ENCODE data around the gene TPSB2.
"Not testable (repeated sequence)": the region's sequence is repeated elsewhere in the genome, so short reads cannot be mapped to it uniquely, and the experiment has no call there.

Gene TPSB2

DNA sequence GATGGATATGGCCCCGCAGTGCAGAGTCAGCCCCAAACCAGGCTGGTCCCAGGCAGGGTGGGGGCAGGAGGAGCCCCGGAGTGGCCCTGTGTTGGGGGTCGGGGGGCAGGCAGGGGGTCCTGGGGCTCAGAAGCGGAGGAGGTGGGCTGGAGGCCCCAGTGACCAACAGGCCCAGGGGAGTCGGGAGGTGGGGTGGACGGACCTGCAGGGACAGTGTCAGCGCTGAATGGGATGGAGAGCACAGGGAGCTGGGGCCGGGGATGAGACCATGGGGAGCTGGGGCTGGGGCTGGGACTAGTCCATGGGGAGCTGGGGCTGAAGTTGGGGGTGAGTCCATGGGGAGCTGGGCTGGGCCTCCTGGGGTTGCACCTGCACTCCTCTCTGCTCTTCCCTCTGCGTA lies 9.6 kb upstream of the TPSB2 start:
- DNase-seq = not testable (repeated sequence)

DNA sequence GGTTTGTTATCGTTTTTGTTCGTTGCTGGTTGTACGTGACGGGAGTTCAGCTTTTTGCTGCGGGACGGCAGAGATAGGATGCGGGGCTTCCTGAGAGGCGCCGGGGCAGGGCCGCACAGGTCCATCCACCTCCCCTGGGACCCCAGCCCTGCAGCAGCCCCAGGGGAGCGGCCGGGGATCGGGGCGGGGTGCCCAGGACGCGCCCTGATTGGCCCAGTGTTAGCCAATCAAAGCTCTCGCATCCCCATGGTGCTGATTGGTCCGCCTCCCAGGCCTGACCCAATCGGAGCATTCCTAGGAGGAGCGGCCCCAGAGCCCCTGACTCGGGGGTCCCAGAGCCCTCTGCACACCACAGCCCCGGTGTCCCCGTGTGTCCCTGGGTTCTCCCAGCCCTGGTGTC lies 8.9 kb upstream of the TPSB2 start:
- not testable (repeated sequence) for DNase-seq

- DNase-seq = no peak
Observed at GRCh38 chr16:1237990-1238389, 8.0 kb upstream of the TPSB2 start.

DNA sequence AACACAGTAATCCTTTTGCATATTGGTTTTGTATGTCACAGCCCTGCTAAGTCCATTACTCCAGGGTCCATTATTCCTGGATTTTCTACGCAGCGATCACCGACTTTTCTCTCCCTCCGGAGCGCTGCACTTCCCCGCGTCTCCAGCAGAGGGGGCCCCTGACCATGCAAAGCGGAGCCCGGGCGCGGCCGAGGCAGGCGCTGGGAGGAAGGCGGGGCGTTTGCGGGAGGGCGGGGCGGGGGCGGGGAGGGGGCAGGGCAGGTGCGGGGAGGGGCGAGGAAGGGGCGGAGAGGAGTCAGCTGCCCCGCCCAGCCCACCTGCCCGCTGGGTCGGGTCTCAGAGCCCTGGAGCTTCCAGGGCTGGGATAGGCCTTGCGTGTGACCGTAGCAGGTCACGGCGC lies 6.7 kb upstream of the TPSB2 start:
- not testable (repeated sequence) for DNase-seq

DNA sequence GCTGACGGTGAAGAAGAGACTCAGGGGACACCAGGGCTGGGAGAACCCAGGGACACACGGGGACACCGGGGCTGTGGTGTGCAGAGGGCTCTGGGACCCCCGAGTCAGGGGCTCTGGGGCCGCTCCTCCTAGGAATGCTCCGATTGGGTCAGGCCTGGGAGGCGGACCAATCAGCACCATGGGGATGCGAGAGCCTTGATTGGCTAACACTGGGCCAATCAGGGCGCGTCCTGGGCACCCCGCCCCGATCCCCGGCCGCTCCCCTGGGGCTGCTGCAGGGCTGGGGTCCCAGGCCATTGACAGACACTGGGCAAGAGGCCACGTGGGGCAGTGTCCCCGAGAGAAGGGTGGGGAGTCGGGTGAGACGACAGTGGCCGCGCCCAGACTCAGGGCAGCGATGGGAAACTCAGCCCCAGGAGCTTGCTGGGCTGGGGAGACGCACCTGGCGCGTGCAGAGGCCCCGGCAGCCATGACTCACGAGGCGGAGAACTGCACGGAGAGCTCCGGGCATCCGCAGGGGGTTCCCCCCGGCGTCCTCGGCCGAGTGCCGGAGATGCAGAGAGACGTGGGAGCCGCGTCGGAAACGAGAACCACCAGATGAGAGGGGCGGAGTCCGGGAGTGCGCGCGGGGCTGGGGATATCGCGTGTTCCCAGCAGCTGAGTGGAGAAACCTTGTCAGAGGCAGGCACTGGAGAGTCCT lies 2.2 kb upstream of the TPSB2 start:
- DNase-seq = not testable (repeated sequence)

DNA sequence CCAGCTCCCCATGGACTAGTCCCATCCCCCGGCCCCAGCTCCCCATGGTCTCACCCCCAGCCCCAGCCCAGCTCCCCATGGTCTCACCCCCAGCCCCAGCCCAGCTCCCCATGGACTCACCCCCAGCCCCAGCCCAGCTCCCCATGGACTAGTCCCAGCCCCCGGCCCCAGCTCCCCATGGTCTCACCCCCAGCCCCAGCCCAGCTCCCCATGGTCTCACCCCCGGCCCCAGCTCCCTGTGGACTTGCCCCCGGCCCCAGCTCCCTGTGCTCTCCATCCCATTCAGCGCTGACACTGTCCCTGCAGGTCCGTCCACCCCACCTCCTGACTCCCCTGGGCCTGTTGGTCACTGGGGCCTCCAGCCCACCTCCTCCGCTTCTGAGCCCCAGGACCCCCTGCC lies 1.3 kb upstream of the TPSB2 start:
- DNase-seq = not testable (repeated sequence)

- not testable (repeated sequence) for DNase-seq
Observed at GRCh38 chr16:1230471-1231212, 658 bp upstream of the TPSB2 start.

DNA sequence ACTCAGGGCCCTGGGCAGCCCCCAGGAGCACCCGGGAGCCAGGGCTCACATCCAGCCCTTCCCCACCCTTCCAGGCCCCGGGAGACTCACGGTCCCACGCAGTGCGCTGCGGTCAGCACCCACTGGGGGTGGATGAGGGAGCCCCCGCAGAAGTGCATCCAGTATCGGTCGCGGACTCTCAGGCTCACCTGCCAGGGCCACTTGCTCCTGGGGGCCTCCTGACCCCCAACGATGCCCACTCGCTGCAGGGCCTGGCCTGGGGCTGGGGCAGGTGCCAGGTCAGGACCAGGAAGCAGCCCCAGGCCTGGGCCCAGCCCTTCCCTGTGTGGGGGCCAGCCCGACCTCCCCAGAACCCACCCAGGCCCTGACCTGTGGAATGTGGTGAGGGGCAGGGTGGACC lies 508 bp downstream of the TPSB2 start:
- not testable (repeated sequence) for DNase-seq

- not testable (repeated sequence) for DNase-seq
Observed at GRCh38 chr16:1228227-1228626, 1.8 kb downstream of the TPSB2 start.

DNA sequence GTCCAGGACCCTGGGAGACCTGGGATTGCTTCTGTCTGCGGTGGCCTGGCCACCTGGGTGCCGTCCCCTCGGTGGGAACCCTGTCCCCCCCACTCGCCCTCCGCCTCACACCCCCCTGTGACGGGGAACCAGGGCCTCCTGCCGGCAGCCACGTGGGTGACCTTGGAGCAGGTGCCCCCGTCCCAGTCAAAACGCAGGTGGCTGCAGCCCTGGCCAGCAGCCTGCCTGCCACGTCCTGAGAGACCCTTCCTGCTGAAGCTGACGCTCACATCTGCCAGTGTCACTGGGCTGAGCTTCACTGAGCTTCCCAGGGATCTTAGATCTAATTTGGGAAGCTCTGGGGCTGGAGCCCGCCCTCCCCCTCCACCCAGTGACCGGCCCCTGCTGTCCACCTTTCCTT lies 3.3 kb downstream of the TPSB2 start:
- not testable (repeated sequence) for DNase-seq

DNA sequence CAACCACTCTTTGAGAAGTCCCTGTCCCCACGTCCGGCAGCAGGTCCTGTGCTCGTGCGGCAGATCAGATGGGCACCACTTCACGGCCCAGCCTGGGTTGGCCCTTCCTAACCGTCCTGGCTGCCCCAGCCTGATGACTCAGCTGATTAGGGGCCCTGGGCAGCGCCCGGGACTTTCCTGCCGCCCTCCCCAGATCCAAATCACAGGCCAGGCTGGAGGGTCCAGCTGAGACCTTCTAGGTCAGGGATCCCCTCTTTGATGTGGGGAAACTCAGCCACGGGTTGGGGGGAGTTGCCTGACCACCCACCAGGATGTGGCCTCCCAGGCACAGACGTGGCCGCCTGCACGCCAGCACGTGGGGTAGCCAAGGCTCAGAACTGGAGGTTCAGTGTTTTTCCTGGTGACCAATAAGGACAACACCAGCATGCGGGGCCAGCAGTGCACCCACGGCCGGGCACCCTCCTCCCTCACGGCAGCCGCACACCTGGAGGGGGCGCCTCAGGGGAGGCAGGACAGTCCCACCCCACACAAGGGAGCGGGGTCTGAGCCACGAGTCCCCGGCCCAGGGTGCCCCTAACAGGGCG lies 4.2 kb downstream of the TPSB2 start:
- DNase-seq = not testable (repeated sequence)

GRCh38 chr16:1225051-1225451 lies 4.9 kb downstream of the TPSB2 start, which contains the start of gene TPSG1:
Gene TPSG1 (minus strand): TSS chr16:1225268. CDS start chr16:1225252, 16 bp downstream.
- no peak for DNase-seq

- DNase-seq = no peak
Observed at GRCh38 chr16:1224558-1224957, 5.4 kb downstream of the TPSB2 start.

DNA sequence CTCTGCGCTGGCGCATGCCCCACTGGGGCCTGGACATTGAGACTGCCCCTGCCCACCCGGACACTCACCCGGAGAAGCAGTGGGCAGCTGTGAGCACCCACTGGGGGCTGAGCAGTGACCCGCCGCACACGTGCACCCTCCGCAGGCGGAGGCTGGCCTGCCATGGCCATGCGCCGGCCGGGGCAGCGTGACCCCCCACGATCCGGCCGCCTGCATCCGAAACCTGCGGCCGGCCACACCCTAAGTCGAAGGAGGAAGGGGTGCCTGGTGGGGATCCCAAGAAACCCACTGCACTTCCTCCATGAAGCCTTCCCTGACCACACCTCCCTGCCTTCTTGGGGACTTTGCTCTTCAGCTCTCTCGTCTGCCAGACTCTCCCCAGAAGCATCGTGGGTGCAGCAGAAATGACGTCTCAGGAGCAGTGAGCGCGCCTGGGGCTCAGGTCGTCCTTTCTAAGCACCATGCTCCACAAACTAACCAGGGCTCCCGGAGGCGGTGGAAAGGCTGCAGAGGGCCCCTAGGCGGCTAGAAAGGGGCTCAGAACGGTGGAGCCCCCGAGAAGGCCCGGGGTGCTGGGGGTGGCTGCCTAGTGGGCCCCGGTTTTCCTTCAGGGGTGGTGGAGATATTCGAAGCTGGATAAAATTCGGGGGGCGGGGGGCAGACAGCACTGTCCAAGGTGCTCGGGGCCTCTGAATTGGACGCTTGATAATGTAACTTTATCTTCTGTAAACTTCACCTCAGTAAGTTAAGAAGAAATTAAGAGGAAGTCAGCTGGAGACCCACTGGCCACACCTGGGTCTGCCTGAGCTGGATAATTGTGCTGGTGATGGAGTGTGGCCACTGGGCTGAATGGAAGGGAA lies 6.4 kb downstream of the TPSB2 start:
- no peak for DNase-seq

- DNase-seq = no peak
Observed at GRCh38 chr16:1222553-1223354, 7.2 kb downstream of the TPSB2 start.

GRCh38 chr16:1221628-1222552 lies 8.1 kb downstream of the TPSB2 start:
- DNase-seq = no peak

GRCh38 chr16:1220841-1221627 lies 8.9 kb downstream of the TPSB2 start:
- DNase-seq = no peak

GRCh38 chr16:1220098-1220728 lies 9.8 kb downstream of the TPSB2 start:
- no peak for DNase-seq

GRCh38 chr16:1218930-1219611 lies 10.9 kb downstream of the TPSB2 start:
- DNase-seq = no peak
